Measurements from ENCODE around the gene CCT3. TPM values are rescaled to one million over a fixed set of nuclear protein-coding genes. Genes with fewer than 3 reads are reported as not detected.

CCT3 gene
- total RNA-seq (2022; extraction: Qiagen RNA extraction) = 383 to 409 TPM (median 404 TPM) in 5 replicates

GRCh38 chr1:156338180-156338976 lies at the start of gene CCT3, which contains the start of gene TSACC:
TSS of gene CCT3 (minus strand) at chr1:156338292. CDS start at chr1:156338184, 108 bp downstream.
TSS of gene TSACC (plus strand) at chr1:156338526. CDS start at chr1:156339758, 1,232 bp downstream.

GRCh38 chr1:156368889-156369684 lies 31.0 kb upstream of the CCT3 start, which contains the start of gene RHBG:
TSS of gene RHBG (plus strand) at chr1:156369211. CDS start at chr1:156369250, 39 bp downstream.

GRCh38 chr1:156298852-156299357 lies 39.2 kb downstream of the CCT3 start, which contains the start of gene VHLL:
TSS of gene VHLL (minus strand) at chr1:156299307. CDS start at chr1:156299189, 118 bp downstream.

GRCh38 chr1:156295391-156295947 lies 42.6 kb downstream of the CCT3 start, which contains the start of gene GLMP:
TSS of gene GLMP (minus strand) at chr1:156295679. CDS start at chr1:156295645, 34 bp downstream.

GRCh38 chr1:156284112-156284511 lies 54.0 kb downstream of the CCT3 start, which contains the start of gene TMEM79:
TSS of gene TMEM79 (plus strand) at chr1:156284325. CDS start at chr1:156285227, 902 bp downstream.

GRCh38 chr1:156282479-156283222 lies 55.4 kb downstream of the CCT3 start, which contains the start of gene SMG5:
TSS of gene SMG5 (minus strand) at chr1:156282825. CDS start at chr1:156282680, 145 bp downstream.

Other genes starting within 250 kb of the CCT3 start
- 607 to 803 TPM (median 745 TPM) in 5 replicates for gene LMNA, start 223.6 kb downstream of the CCT3 start, total RNA-seq (2022; extraction: Qiagen RNA extraction)
- gene SEMA4A, start 184.7 kb downstream of the CCT3 start, total RNA-seq (2022; extraction: Qiagen RNA extraction) = 0.31 to 0.51 TPM (median 0.42 TPM) in 5 replicates
- 26.3 to 31.0 TPM (median 27.5 TPM) in 5 replicates for gene SLC25A44, start 144.2 kb downstream of the CCT3 start, total RNA-seq (2022; extraction: Qiagen RNA extraction)
- 55.3 to 59.8 TPM (median 58.8 TPM) in 5 replicates for gene PMF1, start 125.3 kb downstream of the CCT3 start, total RNA-seq (2022; extraction: Qiagen RNA extraction)
- 0.23 to 0.47 TPM (median 0.29 TPM) in 3 of 5 replicates, not detected in the others for gene BGLAP, start 96.1 kb downstream of the CCT3 start, total RNA-seq (2022; extraction: Qiagen RNA extraction)
- gene PAQR6, start 90.2 kb downstream of the CCT3 start, total RNA-seq (2022; extraction: Qiagen RNA extraction) = 2.4 to 4.7 TPM (median 2.8 TPM) in 5 replicates
- gene SMG5, start 55.5 kb downstream of the CCT3 start, total RNA-seq (2022; extraction: Qiagen RNA extraction) = 33.2 to 45.5 TPM (median 42.2 TPM) in 5 replicates
- 4.8 to 8.1 TPM (median 7.4 TPM) in 5 replicates for gene TMEM79, start 54.0 kb downstream of the CCT3 start, total RNA-seq (2022; extraction: Qiagen RNA extraction)
- gene GLMP, start 42.6 kb downstream of the CCT3 start, total RNA-seq (2022; extraction: Qiagen RNA extraction) = 32.2 to 45.8 TPM (median 45.0 TPM) in 5 replicates
- gene VHLL, start 39.0 kb downstream of the CCT3 start, total RNA-seq (2022; extraction: Qiagen RNA extraction) = not detected in 5 replicates
- gene TSACC, start 234 bp upstream of the CCT3 start, total RNA-seq (2022; extraction: Qiagen RNA extraction) = 2.2 to 3.0 TPM (median 2.5 TPM) in 5 replicates
- gene RHBG, start 30.9 kb upstream of the CCT3 start, total RNA-seq (2022; extraction: Qiagen RNA extraction) = not detected in 5 replicates
- 19.8 to 38.2 TPM (median 33.5 TPM) in 5 replicates for gene MEF2D, start 162.5 kb upstream of the CCT3 start, total RNA-seq (2022; extraction: Qiagen RNA extraction)
- 9.2 to 20.0 TPM (median 17.9 TPM) in 5 replicates for gene IQGAP3, start 234.3 kb upstream of the CCT3 start, total RNA-seq (2022; extraction: Qiagen RNA extraction)
- not detected in 5 replicates for gene TTC24, start 241.4 kb upstream of the CCT3 start, total RNA-seq (2022; extraction: Qiagen RNA extraction)

Data from A549 treated with dexamethasone at 1 μM for 4 hours (cell line).